Activated naive CD4-positive, alpha-beta T cell treated with anti-CD3 and anti-CD28 coated beads, Interleukin-2, amount 50 U/mL, for 24 hours (primary cell): ENCODE data around the gene MCAM.

Experiments used
- H3K27ac Mint-ChIP-seq: one replicate; pipeline ENCODE4 v1.8.0; 2021; ENCODE audit warnings: mild to moderate bottlenecking, mixed read lengths
- H3K27me3 Mint-ChIP-seq: one replicate; pipeline ENCODE4 v1.8.0; 2021; ENCODE audit warnings: mixed read lengths
- H3K36me3 Mint-ChIP-seq: one replicate; pipeline ENCODE4 v1.8.0; 2021; ENCODE audit warnings: mixed read lengths
- H3K4me1 Mint-ChIP-seq: one replicate; pipeline ENCODE4 v1.8.0; 2021; ENCODE audit warnings: mixed read lengths
- H3K4me3 Mint-ChIP-seq: one replicate; pipeline ENCODE4 v1.8.0; 2021; ENCODE audit warnings: mild to moderate bottlenecking, mixed read lengths
- H3K9me3 Mint-ChIP-seq: one replicate; pipeline ENCODE4 v1.8.0; 2021; ENCODE audit warnings: mixed read lengths

Gene MCAM

DNA sequence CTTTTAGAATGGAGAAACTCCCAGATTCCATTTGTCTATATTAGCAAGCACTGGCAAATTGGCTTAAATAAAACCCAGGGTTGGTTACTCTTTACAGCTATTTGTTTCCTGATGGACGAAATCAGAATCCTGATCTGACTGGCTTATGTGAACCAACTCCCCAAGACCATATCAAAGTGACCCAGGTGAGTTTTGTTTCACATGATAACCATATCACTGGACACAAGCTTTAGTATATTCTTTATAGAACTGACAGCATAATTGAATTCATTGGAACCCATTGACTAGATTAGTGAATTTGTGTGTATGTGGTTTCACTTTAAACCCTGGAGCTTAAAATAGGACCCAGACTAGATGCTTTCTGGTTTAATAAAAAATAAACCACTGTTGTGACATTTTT is 39.3 kb downstream of the MCAM start:
- H3K27me3 Mint-ChIP-seq: no peaks in the 10 kb centered on the region
- H3K4me3 Mint-ChIP-seq: no peak overlapping the region
- peaks cover 34% of the 10 kb centered on the region for H3K4me1 Mint-ChIP-seq
- H3K9me3 Mint-ChIP-seq: no peaks in the 10 kb centered on the region
- no peak overlapping the region for H3K27ac Mint-ChIP-seq
- peaks cover 18% of the 10 kb centered on the region for H3K36me3 Mint-ChIP-seq

DNA sequence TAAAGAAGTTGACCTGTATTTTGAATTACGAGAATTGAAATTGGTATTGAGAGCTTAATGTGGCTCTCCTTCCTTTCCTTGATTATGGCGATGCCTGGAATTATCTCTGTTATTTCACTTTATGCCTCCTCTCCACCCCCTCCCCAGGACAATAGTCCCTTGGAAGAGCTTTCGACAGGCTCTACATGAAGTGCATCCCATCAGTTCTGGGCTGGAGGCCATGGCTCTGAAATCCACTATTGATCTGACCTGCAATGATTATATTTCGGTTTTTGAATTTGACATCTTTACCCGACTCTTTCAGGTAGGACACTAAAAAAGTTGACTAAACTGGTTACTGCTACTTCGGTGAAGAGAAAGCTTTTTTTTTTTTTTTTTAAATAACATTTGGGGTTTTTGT is 43.2 kb downstream of the MCAM start:
- Mint-ChIP-seq H3K4me3 (no peak overlapping the region), H3K27me3 (no peaks in the 10 kb centered on the region), H3K36me3 (peaks cover 15% of the 10 kb centered on the region), H3K27ac (no peak overlapping the region), H3K4me1 (peaks cover 30% of the 10 kb centered on the region), H3K9me3 (no peaks in the 10 kb centered on the region)

DNA sequence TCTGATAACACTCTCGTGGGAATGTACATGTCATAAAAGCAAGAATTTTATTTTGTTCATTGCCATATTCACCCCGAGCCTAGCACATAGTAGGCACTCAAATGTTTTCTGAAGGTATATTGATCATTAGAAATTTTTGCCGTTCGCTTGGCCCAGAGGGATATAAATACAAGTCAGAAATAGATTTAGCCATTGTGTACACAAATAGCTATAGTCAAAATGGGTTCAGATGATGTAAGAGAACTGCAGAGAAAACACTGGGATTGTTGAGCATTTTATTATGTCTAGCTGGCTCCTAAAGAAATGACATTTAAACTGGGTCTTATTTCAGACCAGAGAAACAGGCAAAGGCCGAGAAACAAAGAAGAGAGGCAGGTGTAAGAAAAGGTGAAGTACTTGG is 49.3 kb downstream of the MCAM start:
- no peaks in the 10 kb centered on the region for H3K36me3 Mint-ChIP-seq
- H3K9me3 Mint-ChIP-seq: no peaks in the 10 kb centered on the region
- no peaks in the 10 kb centered on the region for H3K27me3 Mint-ChIP-seq
- peaks cover 44% of the 10 kb centered on the region for H3K4me1 Mint-ChIP-seq
- H3K4me3 Mint-ChIP-seq: peak overlapping the region; percentile 84
- H3K27ac Mint-ChIP-seq: peak overlapping the region; percentile 98

DNA sequence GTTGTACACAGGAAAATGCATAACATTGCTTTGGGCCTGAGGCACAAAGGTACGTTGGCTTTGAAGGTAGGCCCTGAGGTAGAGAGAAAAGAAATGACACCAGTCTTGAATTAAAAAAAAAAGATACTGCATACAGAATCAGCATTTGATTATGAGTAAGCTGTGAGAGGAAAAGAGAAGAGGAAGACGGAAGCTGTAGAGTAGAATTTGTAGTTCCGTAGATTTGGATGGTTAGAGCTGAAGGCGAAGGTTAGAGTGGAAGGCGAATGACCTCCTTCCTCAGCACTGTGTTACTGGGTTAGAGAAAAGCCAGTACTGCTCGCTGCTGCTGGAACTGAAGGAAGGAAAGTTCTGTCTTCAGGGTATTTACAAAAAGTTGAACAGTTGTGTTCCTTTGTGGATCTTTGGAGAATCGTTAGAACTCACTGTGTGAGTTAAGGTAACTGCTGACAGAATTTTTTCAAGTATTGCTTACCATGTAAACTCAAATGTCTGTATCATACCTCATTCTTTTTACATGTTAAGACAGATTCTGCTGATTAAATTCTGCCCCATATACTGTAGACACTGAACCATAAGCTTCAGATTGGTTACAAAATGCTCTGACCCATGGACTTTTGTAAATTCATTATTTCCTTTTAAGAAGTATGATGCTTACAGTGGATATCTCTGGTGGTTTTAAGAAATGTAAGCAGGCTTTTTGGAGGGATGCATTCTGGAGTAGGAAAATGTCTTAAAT is 50.2 kb downstream of the MCAM start:
- Mint-ChIP-seq H3K9me3 (no peaks in the 10 kb centered on the region), H3K27ac (peak overlapping the region; percentile 98), H3K27me3 (no peaks in the 10 kb centered on the region), H3K4me1 (peaks cover 38% of the 10 kb centered on the region), H3K4me3 (peak overlapping the region; percentile 84), H3K36me3 (no peaks in the 10 kb centered on the region)

- H3K9me3 Mint-ChIP-seq: no peaks in the 10 kb centered on the region
- no peaks in the 10 kb centered on the region for H3K27me3 Mint-ChIP-seq
- no peaks in the 10 kb centered on the region for H3K36me3 Mint-ChIP-seq
- H3K4me1 Mint-ChIP-seq: peaks cover 34% of the 10 kb centered on the region
- H3K27ac Mint-ChIP-seq: peak overlapping the region; percentile 98
- peak overlapping the region; percentile 84 for H3K4me3 Mint-ChIP-seq
These were observed 50.9 kb downstream of the MCAM start for GRCh38 chr11:119266063-119266462.

- no peaks in the 10 kb centered on the region for H3K9me3 Mint-ChIP-seq
- H3K36me3 Mint-ChIP-seq: no peaks in the 10 kb centered on the region
- no peak overlapping the region for H3K27ac Mint-ChIP-seq
- no peaks in the 10 kb centered on the region for H3K27me3 Mint-ChIP-seq
- peaks cover 48% of the 10 kb centered on the region for H3K4me1 Mint-ChIP-seq
- H3K4me3 Mint-ChIP-seq: no peak overlapping the region
These were observed 53.5 kb downstream of the MCAM start for GRCh38 chr11:119263352-119263940.

DNA sequence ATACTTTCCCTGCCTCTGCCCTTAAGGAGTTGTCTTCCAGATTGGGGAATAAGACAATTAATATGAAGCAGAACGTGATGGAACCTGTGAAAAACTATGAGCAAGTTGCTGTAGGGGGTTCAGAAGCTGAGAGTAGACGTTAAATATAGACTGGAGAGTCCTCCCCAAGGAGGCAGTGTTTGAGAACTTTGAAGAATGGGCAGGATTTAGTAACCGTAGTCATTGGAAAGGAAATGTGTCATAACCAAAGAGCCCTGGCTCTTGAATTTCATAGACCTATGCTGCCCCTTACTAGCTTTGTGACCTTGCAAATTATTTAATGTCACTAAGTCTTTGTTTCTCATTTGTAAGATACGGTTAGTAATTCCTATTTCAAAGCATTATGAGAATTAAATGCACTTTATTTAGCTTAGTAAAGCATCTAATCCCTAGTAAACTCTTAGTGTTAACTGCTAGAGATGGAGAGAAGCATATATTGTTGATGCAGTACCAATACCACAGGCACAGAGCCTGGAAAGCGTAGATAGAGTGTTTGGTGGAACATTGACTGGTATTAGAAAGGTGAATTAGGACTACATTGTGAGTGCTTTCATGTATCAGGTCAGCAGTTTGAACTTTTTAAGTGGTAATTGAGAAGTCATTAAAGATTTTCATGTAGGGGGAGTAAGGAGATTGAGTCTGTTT is 54.1 kb downstream of the MCAM start:
- Mint-ChIP-seq H3K4me1 (peaks cover 48% of the 10 kb centered on the region), H3K27me3 (no peaks in the 10 kb centered on the region), H3K27ac (no peak overlapping the region), H3K9me3 (no peaks in the 10 kb centered on the region), H3K36me3 (no peaks in the 10 kb centered on the region), H3K4me3 (no peak overlapping the region)

- Mint-ChIP-seq H3K4me1 (peaks cover 51% of the 10 kb centered on the region), H3K27ac (peak overlapping the region; percentile 73), H3K36me3 (peaks cover 4% of the 10 kb centered on the region), H3K4me3 (no peak overlapping the region), H3K9me3 (no peaks in the 10 kb centered on the region), H3K27me3 (no peaks in the 10 kb centered on the region)
These were observed 57.9 kb downstream of the MCAM start for GRCh38 chr11:119258983-119259382.
